HPDE6-E6E7 (cell line): ENCODE measurements around the gene YAP1.
A peak's percentile ranks its signal among the peaks of the same experiment; 100 is the strongest.

ENCODE experiments used
- DNase-seq: peaks from one replicate; pipeline ENCODE4 v3.0.0; 2011; ENCODE audit warnings: missing footprints; ENCODE audit errors: extremely low spot score

The YAP1 gene

GRCh38 chr11:102109896-102110760, at the start of gene YAP1:
TSS of gene YAP1 (plus strand) at chr11:102110447. CDS start at chr11:102110849, 402 bp downstream.
- peak; percentile 48 for DNase-seq

- DNase-seq = no peak
Measured at GRCh38 chr11:102061276-102061675, 49.0 kb upstream of the YAP1 start.

GRCh38 chr11:102062106-102062505, 48.1 kb upstream of the YAP1 start:
- no peak for DNase-seq

- peak; percentile 73 for DNase-seq
Measured at GRCh38 chr11:102064316-102064715, 45.9 kb upstream of the YAP1 start.

GRCh38 chr11:102070766-102071165, 39.5 kb upstream of the YAP1 start:
- no peak for DNase-seq

- DNase-seq = no peak
Measured at GRCh38 chr11:102071497-102072472, 38.5 kb upstream of the YAP1 start.

GRCh38 chr11:102073253-102073652, 37.0 kb upstream of the YAP1 start:
- no peak for DNase-seq

- peak; percentile 38 for DNase-seq
Measured at GRCh38 chr11:102079625-102080024, 30.6 kb upstream of the YAP1 start.

GRCh38 chr11:102081313-102081712, 28.9 kb upstream of the YAP1 start:
- DNase-seq = no peak

GRCh38 chr11:102085864-102086551, 24.2 kb upstream of the YAP1 start:
- DNase-seq = peak; percentile 31

GRCh38 chr11:102097186-102097585, 13.1 kb upstream of the YAP1 start:
- DNase-seq = no peak

- no peak for DNase-seq
Measured at GRCh38 chr11:102099755-102100154, 10.5 kb upstream of the YAP1 start.

- DNase-seq = no peak
Measured at GRCh38 chr11:102108734-102109440, 1.4 kb upstream of the YAP1 start.

GRCh38 chr11:102110761-102111010, 439 bp downstream of the YAP1 start:
- no peak for DNase-seq

- DNase-seq = peak; percentile 58
Measured at GRCh38 chr11:102111011-102111786, 952 bp downstream of the YAP1 start.

GRCh38 chr11:102111787-102112508, 1.7 kb downstream of the YAP1 start:
- DNase-seq = peak; percentile 77

- DNase-seq = no peak
Measured at GRCh38 chr11:102112509-102112821, 2.2 kb downstream of the YAP1 start.

- DNase-seq = no peak
Measured at GRCh38 chr11:102114032-102114431, 3.8 kb downstream of the YAP1 start.

GRCh38 chr11:102115557-102115956, 5.3 kb downstream of the YAP1 start:
- no peak for DNase-seq
